IPS DF 6.9 (cell line): ENCODE results near the gene MUC3A.
A peak's percentile ranks its signal among the peaks of the same experiment; 100 is the strongest.

Source experiments
- DNase-seq: peaks from one replicate; pipeline ENCODE4 v3.0.0-alpha.2; 2013; ENCODE audit warnings: low read depth, low spot score
- H3K27ac ChIP-seq: one replicate; pipeline ENCODE4 v1.5.1; 2013; ENCODE audit warnings: low read length, control low read depth
- H3K27me3 ChIP-seq: 2 replicates; pipeline ENCODE4 v1.6.1; 2013; ENCODE audit warnings: mild to moderate bottlenecking, low read length; ENCODE audit not compliant: control insufficient read depth, insufficient read depth
- H3K36me3 ChIP-seq: 2 replicates; pipeline ENCODE4 v1.6.1; 2013; ENCODE audit warnings: low read length; ENCODE audit not compliant: control insufficient read depth, insufficient read depth
- H3K4me1 ChIP-seq: 2 replicates; pipeline ENCODE4 v1.6.1; 2013; ENCODE audit warnings: low read length; ENCODE audit not compliant: control insufficient read depth, insufficient read depth
- H3K4me3 ChIP-seq: 2 replicates; pipeline ENCODE4 v1.5.1; 2013; ENCODE audit warnings: mild to moderate bottlenecking, low read length
- H3K9me3 ChIP-seq: 2 replicates; pipeline ENCODE4 v1.6.1; 2013; ENCODE audit warnings: low read length, inconsistent platforms; ENCODE audit not compliant: control insufficient read depth, insufficient read depth
- WGBS: extraction: QIAGEN DNeasy Blood & Tissue Kit; methylation state at CpG from one replicate; pipeline ENCODE4 v1.1.7; 2013; ENCODE audit warnings: mixed read lengths, missing lambda C conversion rate; ENCODE audit not compliant: insufficient read length, insufficient coverage; 5-methylcytosine and 5-hydroxymethylcytosine counted together

The MUC3A gene

DNA sequence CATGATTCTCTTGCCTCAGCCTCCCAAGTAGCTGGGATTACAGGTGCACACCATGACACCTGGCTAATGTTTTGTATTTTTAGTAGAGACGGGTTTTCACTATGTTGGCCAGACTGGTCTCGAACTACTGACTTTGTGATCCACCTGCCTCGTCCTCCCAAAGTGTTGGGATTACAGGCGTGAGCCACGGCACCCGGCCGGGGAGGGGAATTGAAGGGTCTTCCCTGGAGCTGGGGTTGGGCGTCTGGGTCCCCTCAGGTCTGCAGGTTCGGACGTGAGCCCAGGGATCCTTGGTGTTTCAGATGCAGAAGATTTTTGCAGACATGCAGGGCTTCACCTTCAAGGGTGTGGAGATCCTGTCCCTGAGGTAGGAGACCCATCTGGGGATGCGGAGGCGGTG is 14.1 kb downstream of the MUC3A start:
- Histone ChIP-seq H3K27ac (no peak overlapping the region), H3K4me3 (no peak overlapping the region), H3K4me1 (peaks cover 16% of the 10 kb centered on the region), H3K27me3 (peaks cover 3% of the 10 kb centered on the region; the same call in 1 of the 2 replicates), H3K9me3 (no peaks in the 10 kb centered on the region), H3K36me3 (no peaks in the 10 kb centered on the region)
- no CpG with 5 or more reads among the region's 12 CpGs for WGBS
- no peak for DNase-seq

DNA sequence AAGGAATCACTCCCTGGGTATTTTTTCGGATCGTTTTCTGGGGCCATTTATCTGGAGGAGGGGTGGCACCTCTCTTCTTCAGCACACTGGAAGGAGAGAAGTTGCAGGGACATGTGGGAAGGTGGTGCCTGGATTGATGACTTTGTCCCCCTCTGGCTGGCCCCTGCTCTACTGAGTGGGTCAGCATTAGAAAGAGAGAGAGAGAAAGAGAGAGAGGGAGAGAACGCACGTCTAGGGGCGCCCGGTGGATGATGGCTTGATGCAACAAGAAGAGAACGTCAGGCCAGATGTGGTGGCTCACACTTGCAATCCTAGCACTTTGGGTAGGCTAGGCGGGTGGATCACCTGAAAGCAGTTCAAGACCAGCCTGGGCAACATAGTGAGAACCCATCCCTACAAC is 14.5 kb downstream of the MUC3A start:
- Histone ChIP-seq H3K4me1 (peaks cover 16% of the 10 kb centered on the region), H3K36me3 (no peaks in the 10 kb centered on the region), H3K27ac (no peak overlapping the region), H3K27me3 (peaks cover 3% of the 10 kb centered on the region; the same call in 1 of the 2 replicates), H3K4me3 (no peak overlapping the region), H3K9me3 (no peaks in the 10 kb centered on the region)
- WGBS: no CpG with 5 or more reads among the region's 8 CpGs
- DNase-seq: no peak

DNA sequence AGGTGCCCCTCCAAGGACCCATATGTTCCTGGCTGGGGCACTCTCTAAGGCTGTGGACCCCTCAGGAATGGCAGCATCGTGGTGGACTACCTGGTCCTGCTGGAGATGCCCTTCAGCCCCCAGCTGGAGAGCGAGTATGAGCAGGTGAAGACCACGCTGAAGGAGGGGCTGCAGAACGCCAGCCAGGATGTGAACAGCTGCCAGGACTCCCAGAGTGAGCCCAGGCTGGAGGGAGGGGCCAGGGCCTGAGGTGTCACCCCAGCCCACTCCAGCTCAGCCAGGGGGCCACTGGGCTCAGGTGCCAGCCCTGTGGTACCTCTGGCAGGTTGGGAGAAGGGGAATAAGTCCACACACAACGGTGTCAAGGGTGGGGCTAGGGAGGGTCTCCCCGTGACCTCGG is 15.3 kb downstream of the MUC3A start:
- Histone ChIP-seq H3K4me1 (peaks cover 16% of the 10 kb centered on the region), H3K27ac (no peak overlapping the region), H3K27me3 (peaks cover 3% of the 10 kb centered on the region; the same call in 1 of the 2 replicates), H3K4me3 (no peak overlapping the region), H3K36me3 (no peaks in the 10 kb centered on the region), H3K9me3 (no peaks in the 10 kb centered on the region)
- WGBS: no CpG with 5 or more reads among the region's 7 CpGs
- no peak for DNase-seq

DNA sequence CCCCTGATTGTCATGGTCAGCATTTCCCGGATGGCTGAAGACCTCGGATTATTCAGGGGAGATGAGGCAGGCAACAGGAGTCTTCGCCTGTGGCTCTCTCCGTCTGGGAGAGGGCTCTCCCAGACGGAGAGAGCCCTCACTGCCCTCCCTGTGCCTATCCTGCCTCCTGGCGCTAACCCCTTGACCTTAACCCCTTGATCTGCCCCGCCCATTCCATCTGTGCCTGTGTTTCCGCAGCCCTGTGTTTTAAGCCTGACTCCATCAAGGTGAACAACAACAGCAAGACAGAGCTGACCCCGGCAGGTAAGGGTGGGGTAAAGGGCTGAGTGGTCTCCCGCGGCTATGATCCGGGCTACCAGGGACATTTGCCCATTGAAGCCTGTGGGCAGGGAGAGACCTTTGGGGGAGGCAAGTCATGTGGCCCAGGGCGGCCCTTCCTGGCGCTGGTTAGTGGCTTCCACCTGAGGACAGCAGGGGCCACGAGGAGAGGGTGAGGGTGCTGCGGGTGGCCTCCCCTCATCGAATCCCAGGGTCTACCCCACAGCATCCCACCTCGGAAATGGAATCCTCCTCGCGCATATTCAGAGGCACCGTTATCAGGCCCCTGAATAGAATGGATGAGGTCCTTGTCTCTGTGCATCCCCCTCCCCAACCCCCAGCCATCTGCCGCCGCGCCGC is 15.8 kb downstream of the MUC3A start:
- no peak for DNase-seq
- Histone ChIP-seq H3K36me3 (no peaks in the 10 kb centered on the region), H3K27me3 (peaks cover 3% of the 10 kb centered on the region; the same call in 1 of the 2 replicates), H3K4me1 (peaks cover 16% of the 10 kb centered on the region), H3K27ac (no peak overlapping the region), H3K9me3 (no peaks in the 10 kb centered on the region), H3K4me3 (peak overlapping the region; percentile 41; the same call in 1 of the 2 replicates)
- no CpG with 5 or more reads among the region's 25 CpGs for WGBS

DNA sequence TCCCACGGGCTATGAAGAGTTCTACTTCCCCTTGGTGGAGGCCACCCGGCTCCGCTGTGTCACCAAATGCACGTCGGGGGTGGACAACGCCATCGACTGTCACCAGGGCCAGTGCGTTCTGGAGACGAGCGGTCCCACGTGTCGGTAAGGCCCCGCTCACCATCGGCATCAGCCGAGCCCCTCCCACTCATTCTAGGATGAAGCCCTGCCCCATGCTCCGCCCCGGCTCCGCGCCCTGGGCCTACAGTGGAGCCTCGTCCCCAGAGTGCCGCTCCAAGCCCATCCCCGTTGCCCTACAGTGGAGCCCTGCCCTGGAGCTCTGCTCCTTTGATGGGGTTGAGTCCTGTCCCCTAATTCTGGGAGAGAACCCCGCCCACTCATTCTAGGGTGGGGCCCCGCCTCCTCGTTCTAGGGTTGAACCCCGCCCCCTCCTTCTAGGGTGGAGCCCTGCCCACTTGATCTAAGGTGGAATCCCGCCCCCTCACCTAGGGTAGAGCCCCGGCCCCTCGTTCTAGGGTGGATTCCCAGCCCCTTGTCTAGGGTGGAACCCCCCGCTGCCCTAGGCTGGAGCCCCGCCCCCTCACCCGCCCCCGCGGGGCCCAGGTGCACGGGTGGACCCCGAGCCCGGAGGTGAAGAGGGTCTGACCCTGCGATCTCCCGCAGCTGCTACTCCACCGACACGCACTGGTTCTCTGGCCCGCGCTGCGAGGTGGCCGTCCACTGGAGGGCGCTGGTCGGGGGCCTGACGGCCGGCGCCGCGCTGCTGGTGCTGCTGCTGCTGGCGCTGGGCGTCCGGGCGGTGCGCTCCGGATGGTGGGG is 16.6 kb downstream of the MUC3A start:
- WGBS: no CpG with 5 or more reads among the region's 58 CpGs
- H3K4me1 ChIP-seq: peaks cover 16% of the 10 kb centered on the region
- H3K27me3 ChIP-seq: peaks cover 3% of the 10 kb centered on the region; the same call in 1 of the 2 replicates
- peak overlapping the region; percentile 41; the same call in 1 of the 2 replicates for H3K4me3 ChIP-seq
- no peaks in the 10 kb centered on the region for H3K36me3 ChIP-seq
- no peaks in the 10 kb centered on the region for H3K9me3 ChIP-seq
- H3K27ac ChIP-seq: no peak overlapping the region
- DNase-seq: peak; percentile 97

DNA sequence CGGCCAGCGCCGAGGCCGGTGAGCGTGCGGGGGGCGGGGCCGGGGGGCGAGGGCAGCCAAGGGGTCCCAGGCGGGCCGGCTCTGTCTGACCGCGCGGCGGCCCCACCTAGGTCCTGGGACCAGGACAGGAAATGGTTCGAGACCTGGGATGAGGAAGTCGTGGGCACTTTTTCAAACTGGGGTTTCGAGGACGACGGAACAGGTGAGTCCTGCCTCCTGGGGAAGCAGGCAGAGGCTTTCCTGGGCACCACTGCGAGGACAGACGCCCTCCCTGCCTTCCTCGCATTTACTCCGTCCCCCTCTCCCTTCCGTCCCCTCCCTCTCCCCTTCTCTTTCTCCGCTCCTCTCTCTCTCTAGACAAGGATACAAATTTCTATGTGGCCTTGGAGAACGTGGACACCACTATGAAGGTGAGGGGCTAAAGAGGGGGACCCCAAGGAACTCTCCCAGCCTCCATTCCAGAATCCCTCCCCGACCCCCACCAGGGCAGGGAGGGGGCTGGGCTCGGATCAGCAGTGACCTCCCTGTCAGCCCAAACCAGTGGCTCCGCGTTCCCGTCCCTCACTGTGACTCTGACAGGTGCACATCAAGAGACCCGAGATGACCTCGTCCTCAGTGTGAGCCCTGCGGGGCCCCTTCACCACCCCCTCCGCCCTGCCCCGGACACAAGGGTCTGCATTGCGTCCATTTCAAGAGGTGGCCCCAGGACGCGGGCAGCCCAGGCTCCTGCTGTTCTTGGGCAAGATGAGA is 17.4 kb downstream of the MUC3A start:
- Histone ChIP-seq H3K36me3 (no peaks in the 10 kb centered on the region), H3K27ac (no peak overlapping the region), H3K9me3 (no peaks in the 10 kb centered on the region), H3K4me3 (peak overlapping the region; percentile 29; the same call in 1 of the 2 replicates), H3K4me1 (peaks cover 16% of the 10 kb centered on the region), H3K27me3 (peaks cover 3% of the 10 kb centered on the region; the same call in 1 of the 2 replicates)
- DNase-seq: no peak
- no CpG with 5 or more reads among the region's 40 CpGs for WGBS

DNA sequence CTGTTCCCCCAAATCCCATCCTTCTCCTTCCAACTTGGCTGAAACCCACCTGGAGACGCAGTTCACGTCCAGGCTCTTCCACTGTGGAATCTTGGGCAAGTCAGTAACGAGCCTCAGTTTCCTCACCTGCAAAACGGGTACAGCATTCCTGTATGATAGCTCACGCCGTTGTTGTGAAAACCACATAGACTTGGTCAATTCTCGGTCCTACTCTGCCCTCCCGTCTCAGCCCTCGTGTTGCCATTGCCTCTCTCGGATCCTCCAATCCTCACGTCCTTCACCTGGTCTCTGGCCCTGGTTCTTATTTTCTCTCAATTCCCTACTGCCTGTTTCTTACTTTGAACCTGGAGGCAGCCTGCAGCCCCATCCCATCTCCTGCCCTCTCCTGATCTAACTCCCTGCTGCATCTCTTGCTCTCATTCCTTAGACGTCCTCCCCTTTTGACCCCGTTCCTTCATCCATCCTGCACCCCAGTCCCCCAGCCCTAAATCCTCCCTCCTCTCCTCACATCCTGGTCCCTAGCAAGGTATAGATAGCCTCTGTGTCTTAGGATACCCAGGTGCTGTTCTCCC is 18.0 kb downstream of the MUC3A start:
- Histone ChIP-seq H3K4me3 (no peak overlapping the region), H3K27ac (no peak overlapping the region), H3K27me3 (peaks cover 3% of the 10 kb centered on the region; the same call in 1 of the 2 replicates), H3K4me1 (peaks cover 16% of the 10 kb centered on the region), H3K36me3 (no peaks in the 10 kb centered on the region), H3K9me3 (no peaks in the 10 kb centered on the region)
- no peak for DNase-seq
- no CpG with 5 or more reads among the region's 13 CpGs for WGBS

DNA sequence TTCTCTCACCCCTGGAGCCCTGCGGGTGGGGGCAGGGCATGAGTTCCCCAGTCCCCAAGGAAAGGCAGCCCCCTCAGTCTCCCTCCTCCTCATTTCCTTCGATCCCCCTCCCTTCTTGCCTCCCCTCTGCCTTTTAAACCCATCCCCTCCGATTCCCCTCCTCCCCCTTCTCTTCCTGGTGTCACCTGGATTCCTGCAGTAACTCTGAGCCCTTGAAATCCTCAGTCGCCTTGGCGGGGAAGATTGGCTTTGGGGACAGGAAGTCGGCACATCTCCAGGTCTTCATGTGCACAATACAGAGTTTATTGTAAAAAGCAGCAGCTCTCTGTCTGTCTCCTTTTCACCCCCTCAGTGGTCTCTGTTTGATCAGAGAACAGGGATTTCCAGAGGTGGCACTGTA is 18.7 kb downstream of the MUC3A start:
- H3K4me1 ChIP-seq: peaks cover 16% of the 10 kb centered on the region
- no CpG with 5 or more reads among the region's 6 CpGs for WGBS
- no peaks in the 10 kb centered on the region for H3K36me3 ChIP-seq
- H3K27ac ChIP-seq: no peak overlapping the region
- no peaks in the 10 kb centered on the region for H3K9me3 ChIP-seq
- DNase-seq: no peak
- peaks cover 3% of the 10 kb centered on the region; the same call in 1 of the 2 replicates for H3K27me3 ChIP-seq
- no peak overlapping the region for H3K4me3 ChIP-seq

DNA sequence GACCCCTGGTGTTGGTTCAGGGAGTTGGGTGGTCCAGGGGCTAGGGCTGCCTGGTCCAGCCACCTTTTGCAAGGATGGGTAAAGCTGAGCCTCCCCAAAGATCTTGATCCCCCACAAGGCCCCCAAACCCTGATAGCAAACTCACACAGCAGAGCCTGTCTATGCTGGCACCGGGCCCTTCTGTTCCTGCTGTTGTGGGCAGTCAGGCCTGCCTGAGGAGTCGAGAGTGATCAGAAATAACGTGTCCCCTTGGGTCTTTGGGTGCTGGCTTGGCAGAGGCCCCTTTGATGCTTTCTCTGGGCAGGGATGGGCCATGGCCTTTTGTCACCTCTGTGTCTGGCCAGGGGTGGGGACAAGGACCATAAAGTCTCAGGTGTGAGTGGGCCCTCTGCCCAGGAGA is 19.3 kb downstream of the MUC3A start:
- Histone ChIP-seq H3K36me3 (no peaks in the 10 kb centered on the region), H3K4me1 (peaks cover 16% of the 10 kb centered on the region), H3K9me3 (no peaks in the 10 kb centered on the region), H3K27ac (no peak overlapping the region), H3K27me3 (peaks cover 3% of the 10 kb centered on the region; the same call in 1 of the 2 replicates), H3K4me3 (no peak overlapping the region)
- WGBS: no CpG with 5 or more reads among the region's 3 CpGs
- DNase-seq: no peak
